NOMO-1 (cell line): ENCODE results near the gene LCE2B.
"Not testable (repeated sequence)": the region's sequence is repeated elsewhere in the genome, so short reads cannot be mapped to it uniquely, and the experiment has no call there.

Experiments
- DNase-seq, 2 experiments: peaks; one replicate each; lab custom pipeline; 2025; ENCODE audit not compliant: unreplicated experiment in 2 of 2; lab: John Stamatoyannopoulos, UW

The LCE2B gene, protein sequence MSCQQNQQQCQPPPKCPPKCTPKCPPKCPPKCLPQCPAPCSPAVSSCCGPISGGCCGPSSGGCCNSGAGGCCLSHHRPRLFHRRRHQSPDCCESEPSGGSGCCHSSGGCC

DNA sequence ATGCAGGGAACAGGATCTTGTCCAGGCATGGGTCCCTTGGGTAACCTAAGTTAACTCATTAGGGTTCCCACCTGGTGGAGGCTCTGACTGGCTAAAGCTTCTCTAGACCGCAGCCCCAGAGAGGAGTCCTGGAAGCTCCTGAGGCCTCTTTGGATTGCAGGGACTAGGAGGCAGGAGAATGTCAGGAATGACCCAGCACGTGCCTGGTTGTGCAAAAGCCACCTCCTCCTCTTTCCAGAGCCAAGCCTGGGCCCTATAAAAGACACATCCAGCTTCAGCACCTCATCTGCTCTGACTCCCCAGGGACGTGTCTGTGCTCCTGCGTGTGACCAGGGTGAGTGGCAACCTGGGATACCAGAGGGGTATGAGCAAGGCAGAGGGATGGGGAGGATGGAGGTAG is at the start of gene LCE2B:
TSS of gene LCE2B (plus strand) at position 301 of the 400 bp plus-strand sequence. CDS start 721 bp downstream, outside the sequence.
- DNase-seq: not testable (repeated sequence)

- no peak for DNase-seq
These were observed 45.6 kb upstream of the LCE2B start for GRCh38 chr1:152640351-152640750.

GRCh38 chr1:152643945-152644344 is 42.0 kb upstream of the LCE2B start:
- no peak for DNase-seq

GRCh38 chr1:152645146-152645545 is 40.8 kb upstream of the LCE2B start:
- no peak for DNase-seq

DNA sequence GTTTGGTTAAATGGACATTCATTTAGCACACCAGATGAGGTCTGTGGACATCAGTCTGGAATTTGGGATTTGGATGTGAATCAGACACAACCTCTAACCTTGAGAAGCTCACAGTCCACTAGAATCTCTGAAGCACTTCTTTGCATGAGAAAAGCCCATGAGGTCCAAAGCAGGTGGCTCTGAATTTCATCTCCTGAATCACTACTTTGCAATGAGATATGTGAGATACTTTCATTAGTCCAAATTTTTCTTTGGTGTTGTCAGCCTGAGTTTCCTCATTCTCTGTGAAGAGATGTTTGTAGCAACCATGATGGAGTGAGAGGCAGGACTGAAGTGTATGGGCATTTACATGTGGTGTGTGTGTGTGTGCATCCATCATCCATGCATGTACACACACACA is 39.3 kb upstream of the LCE2B start:
- no peak for DNase-seq

- DNase-seq: peak in 1 of 2 experiments; percentile 46
These were observed 31.8 kb upstream of the LCE2B start for GRCh38 chr1:152654110-152654509.

DNA sequence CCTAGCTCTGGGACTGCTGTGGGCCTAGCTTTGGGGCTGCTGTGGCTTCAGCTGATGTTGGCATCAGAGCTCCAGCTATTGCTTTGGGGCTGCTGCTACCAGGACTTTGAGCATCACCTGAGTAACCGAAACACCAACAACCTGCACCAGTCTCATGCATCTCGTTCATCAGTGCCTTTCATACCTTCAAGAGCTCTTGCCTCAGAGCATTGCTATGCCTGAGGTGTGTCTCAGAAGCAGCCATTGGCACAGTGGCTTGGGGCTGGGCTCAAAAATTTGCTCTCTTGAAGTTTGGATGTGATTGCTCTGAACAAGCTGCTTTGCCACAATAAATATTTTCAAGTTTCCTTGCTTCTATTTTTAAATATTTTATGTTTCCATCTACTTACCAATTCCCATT is 29.5 kb upstream of the LCE2B start:
- no peak for DNase-seq

GRCh38 chr1:152657677-152658076 is 28.2 kb upstream of the LCE2B start:
- DNase-seq: no peak

DNA sequence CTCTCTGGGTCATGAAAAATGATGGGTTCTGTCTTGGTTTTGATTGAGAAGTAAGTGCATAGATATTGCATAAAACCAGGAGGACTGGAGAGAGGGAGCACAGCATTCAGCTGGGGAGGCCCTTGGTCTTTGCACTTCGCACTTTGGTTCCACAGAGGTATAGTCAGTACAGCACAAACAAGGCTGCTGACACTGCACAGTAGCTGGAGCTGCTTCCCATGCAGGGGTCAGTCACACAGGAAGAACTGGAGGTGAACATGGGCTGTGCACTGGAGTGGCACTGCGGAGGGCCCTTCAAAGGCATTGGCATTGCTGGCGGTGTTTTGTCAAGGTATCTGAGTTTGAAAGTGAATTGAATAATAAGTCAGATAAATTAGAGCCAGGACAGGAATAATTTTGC is 27.3 kb upstream of the LCE2B start:
- no peak for DNase-seq

DNA sequence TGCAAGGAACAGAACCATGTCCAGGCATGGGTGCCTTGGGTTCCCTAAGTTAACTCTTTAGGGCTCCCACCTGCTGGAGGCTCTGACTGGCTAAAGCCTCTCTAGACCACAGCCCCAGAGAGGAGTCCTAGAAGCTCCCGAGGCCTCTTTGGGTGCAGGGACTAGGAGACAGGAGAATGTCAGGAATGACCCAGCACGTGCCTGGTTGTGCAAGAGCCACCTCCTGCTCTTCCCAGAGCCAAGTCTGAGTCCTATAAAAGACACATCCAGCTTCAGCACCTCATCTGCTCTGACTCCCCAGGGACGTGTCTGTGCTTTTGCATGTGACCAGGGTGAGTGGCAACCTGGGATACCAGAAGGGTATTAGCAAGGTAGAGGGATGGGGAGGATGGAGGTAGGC is 22.8 kb upstream of the LCE2B start, which contains the start of gene LCE2D:
TSS of gene LCE2D (plus strand) at position 283 of the 400 bp plus-strand sequence. CDS start 726 bp downstream, outside the sequence.
- DNase-seq: no peak

- not testable (repeated sequence) for DNase-seq
These were observed 19.8 kb upstream of the LCE2B start for GRCh38 chr1:152666171-152666570.

DNA sequence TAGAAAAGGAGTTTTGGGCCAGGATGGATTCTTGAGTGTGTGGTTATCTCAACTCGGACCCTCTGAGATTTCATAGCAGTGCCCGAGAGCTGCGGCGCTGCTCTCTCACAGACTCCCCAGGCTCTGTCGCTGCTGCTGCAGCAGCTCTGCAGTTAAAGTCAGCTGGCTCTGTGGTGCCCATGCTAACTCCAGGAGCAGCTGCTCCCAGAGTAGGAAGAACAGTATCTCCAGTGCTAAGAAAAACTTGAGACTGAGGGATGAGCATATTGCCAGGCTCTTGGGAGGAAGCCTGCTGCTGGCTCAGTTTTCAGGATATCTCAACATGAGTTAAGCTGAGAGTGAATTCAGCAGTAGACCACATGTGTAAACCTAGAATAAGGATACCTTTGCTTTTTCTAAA is 18.3 kb upstream of the LCE2B start:
- DNase-seq: no peak

- no peak for DNase-seq
These were observed 12.9 kb upstream of the LCE2B start for GRCh38 chr1:152673016-152673415.

DNA sequence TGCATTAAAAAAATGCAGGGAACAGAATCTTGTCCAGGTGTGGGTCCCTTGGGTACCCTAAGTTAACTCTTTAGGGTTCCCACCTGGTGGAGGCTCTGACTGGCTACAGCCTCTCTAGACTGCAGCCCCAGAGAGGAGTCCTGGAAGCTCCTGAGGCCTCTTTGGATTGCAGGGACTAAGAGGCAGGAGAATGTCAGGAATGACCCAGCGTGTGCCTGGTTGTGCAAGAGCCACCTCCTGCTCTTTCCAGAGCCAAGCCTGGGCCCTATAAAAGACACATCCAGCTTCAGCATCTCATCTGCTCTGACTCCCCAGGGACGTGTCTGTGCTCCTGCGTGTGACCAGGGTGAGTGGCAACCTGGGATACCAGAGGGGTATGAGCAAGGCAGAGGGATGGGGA is 10.9 kb upstream of the LCE2B start, which contains the start of gene LCE2C:
TSS of gene LCE2C (plus strand) at position 297 of the 400 bp plus-strand sequence. CDS start 737 bp downstream, outside the sequence.
- not testable (repeated sequence) for DNase-seq

DNA sequence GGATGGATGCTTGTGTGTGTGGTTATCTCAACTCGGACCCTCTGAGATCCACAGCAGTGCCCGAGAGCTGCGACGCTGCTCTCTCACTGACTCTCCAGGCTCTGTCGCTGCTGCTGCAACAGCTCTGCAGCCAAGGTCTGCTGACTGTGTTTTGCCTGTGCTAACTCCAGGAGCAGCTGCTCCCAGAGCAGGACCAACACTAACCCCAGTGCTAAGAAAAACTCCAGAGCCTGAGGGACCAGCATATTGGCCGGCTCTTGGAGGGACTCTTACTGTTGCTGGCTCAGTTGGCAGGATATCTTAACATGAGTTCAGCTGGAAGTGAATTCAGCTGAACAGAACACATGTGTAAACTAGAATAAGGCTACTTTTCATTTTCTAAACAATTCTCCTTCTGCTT is 6.5 kb upstream of the LCE2B start:
- DNase-seq: no peak

DNA sequence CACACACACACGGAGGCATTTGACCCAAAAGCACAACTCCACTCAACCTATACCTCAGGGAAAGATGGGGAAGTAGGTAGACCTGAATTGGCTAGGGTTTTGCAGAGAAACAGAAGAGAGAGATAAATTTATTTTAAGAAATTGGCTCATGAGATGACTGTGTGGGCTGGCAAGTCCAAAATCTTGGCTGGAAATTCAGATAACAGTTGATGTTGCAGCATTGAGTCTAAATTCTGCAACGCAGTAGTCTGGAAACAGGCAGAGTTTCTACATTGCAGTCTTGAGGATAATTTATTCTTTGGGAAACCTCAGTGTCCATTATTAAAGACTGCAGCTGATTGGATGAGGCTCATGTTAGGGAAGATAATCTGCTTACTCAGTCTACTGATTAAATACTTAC is 4.3 kb upstream of the LCE2B start:
- DNase-seq: no peak

DNA sequence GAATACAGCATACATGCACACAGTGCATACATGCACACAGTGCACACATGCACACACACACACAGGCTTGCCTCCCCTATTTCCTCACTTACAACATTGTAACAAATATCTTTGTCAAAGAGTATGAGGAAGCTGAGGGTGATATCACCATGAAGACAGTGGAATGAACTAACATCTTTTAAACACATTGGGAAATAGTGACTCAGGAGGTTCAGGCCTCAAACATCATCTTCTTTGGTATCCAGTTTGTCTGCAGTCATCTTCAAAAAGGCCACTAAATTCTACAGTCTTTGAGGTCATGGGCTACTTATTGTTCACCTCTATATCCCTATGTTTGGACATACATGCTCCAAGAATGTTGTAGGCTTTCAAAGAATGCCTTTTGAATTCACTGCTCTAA is 2.1 kb upstream of the LCE2B start:
- no peak for DNase-seq

DNA sequence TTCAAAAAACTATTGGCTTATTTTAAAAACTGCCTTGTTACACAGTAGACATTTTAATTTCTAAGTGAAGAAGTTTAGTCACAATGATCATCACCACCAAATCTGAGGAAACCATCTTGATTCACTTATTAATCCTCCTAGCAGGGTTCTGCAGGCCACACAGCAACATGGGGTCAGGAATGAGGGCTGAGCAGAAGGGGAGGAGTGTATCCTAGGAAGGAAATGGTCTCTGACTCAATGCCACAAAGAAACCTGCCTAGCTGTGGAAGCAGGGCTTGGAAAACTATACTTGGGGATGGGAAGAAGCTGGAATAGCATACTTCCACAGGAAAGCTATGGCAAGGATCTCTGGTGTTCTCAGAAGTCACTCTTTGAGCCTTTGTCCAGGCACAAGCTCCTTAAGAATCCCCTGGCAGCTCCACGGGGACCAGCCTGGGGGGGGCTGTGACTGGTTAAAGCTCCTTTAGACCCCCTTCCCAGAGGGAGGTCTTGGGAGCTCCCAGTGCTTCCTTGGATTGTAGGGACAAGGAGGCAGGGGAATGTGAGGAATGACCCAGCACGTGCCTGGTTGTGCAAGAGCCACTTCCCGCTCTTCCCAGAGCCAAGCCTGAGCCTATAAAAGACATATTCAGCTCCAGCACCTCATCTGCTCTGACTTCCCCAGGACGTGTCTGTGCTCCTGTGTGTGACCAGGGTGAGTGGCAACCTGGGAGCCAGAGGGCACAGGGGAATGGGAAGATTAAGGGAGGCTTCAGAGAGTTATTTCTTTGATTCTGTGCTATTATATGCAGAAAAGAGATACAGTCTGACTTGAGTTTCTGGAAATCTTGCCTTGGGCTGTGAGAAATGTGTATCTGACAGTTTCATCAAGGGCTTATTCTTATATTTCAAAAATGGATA is 12.0 kb downstream of the LCE2B start, which contains the start of gene LCE2A:
TSS of gene LCE2A (plus strand) at position 645 of the 900 bp plus-strand sequence. CDS start 557 bp downstream, outside the sequence.
- DNase-seq: no peak

DNA sequence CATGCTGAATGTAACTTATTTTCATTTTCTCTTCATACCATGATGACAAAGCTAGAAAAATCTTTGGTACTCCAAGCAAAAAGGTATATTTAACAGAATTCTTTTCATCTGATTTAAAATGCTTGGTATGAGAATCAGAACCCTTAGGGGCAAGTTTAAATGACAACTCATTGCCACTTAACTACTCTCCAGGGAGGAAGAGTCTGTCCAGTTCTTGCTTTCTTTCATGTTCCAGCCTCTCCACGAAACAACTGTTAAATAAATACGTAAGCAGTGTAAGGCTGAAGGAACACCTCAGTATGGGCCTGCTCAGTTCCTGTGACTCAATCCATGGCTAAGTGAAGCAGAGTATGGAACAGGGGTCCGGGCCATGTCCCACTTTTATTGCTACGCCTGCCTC is 13.8 kb downstream of the LCE2B start:
- no peak for DNase-seq

GRCh38 chr1:152707860-152708259 is 21.9 kb downstream of the LCE2B start, which contains the start of gene LCE4A:
Gene LCE4A (plus strand): TSS chr1:152708160. CDS start chr1:152709076, 916 bp downstream.
- no peak for DNase-seq

DNA sequence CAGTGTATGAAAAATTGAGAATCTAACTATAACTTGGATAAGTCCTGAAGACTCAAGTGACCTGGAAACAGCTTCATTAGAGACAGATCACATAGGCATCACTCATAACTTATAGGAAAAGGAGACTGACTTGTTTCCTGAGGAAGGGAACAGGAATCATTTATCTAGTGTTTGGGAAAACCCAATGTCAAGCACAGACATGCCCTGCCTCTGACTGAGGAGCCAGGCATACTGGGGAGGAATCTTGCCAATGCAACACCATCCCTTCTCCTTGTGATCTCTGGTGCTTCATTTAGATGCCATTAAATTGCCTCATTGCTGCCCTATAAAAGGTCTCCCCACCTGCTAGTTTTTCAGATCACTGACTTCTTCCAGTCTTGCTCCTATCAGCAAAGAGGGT is 32.3 kb downstream of the LCE2B start:
- DNase-seq: no peak

DNA sequence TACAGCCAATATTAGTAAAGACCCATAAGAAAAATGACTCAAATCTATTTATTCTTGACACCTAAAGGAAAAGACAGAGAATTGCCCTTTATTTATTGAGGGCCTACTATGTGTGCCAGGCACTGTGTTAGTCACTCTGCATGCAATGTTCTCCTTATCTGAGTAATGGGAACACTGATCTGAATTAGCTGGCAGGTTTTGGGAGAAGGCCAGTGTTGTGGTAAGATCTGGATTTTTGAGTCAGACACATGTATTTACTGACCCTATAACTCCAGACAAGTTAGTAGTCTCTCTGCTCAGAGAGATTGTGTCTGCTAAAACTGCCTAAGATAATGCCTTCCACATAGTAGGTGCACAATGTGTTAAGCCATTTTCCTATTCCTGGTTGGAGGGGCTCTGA is 39.3 kb downstream of the LCE2B start:
- DNase-seq: no peak
